Gastroesophageal sphincter (tissue), 4 donors: Measurements from ENCODE around the gene TMEM101. TPM values are rescaled to one million over a fixed set of nuclear protein-coding genes. Genes with fewer than 3 reads are reported as not detected.

Experiments used
- ATAC-seq: fragments of 150-250 bp; one replicate; pipeline ENCODE4 v1.9.1; 2016; ENCODE audit warnings: mild to moderate bottlenecking, moderate library complexity
- H3K27ac ChIP-seq, 4 donors: fragments of 200-600 bp; sonication (generic) in 3 of 4; 1 replicate in 3 of 4; 2 replicates in 1 of 4; pipeline ENCODE4 v1.5.1; 2016 to 2019
- H3K27me3 ChIP-seq: fragments of 200-600 bp; sonication (generic); one replicate; pipeline ENCODE4 v1.5.1; 2019
- H3K36me3 ChIP-seq, 2 donors: fragments of 200-600 bp; sonication (generic); one replicate each; pipeline ENCODE4 v1.5.1; 2019; ENCODE audit warnings: control low read depth in 1 of 2
- H3K4me1 ChIP-seq, 3 donors: fragments of 200-600 bp; sonication (generic); 1 replicate in 2 of 3; 2 replicates in 1 of 3; pipeline ENCODE4 v1.5.1; 2016 to 2019; ENCODE audit warnings: control low read depth in 2 of 3
- H3K4me3 ChIP-seq, 2 donors: fragments of 200-600 bp; sonication (generic); one replicate each; pipeline ENCODE4 v1.5.1; 2019; ENCODE audit warnings: mild to moderate bottlenecking in 1 of 2, moderate library complexity in 1 of 2
- H3K9me3 ChIP-seq, 3 donors: fragments of 200-600 bp; sonication (generic); one replicate each; pipeline ENCODE4 v1.5.1; 2017 to 2019; ENCODE audit warnings: control low read depth in 2 of 3
- EP300 ChIP-seq: sonication (generic); formaldehyde crosslinking; IDR thresholded peaks from one replicate; pipeline ENCODE4 v1.6.1; 2017; ENCODE audit warnings: antibody characterized with exemption, mild to moderate bottlenecking
- POLR2A ChIP-seq, 2 donors: fragments of 450-650 bp; IDR thresholded peaks; one replicate each; pipeline ENCODE4 v1.6.1; 2017; ENCODE audit warnings: antibody characterized with exemption in 2 of 2, mild to moderate bottlenecking in 2 of 2, moderate library complexity in 1 of 2
- POLR2AphosphoS5 ChIP-seq: sonication (generic); formaldehyde crosslinking; IDR thresholded peaks from one replicate; pipeline ENCODE4 v1.6.1; 2017; ENCODE audit warnings: antibody characterized with exemption
- WGBS, 2 donors: methylation state at CpG; one replicate each; pipeline ENCODE4 v1.1.5; 2018; ENCODE audit warnings: low coverage in 1 of 2; 5-methylcytosine and 5-hydroxymethylcytosine counted together
- total RNA-seq, 4 donors: library from RNA; depleted of rRNA; stranded (reverse); fragments of >200 nt; gene quantifications; one replicate each; pipeline ENCODE4 v1.1.0, GENCODE V29; 2016
- TF ChIP-seq, protein P1 (sequence below), 4 experiments: fragments of 200-600 bp in 2 of 4; fragments of 450-650 bp in 2 of 4; sonication (generic) in 1 of 4; IDR thresholded peaks; one replicate each; pipeline ENCODE4 v1.5.1; 2017 to 2019; ENCODE audit warnings: antibody characterized with exemption in 4 of 4, mild to moderate bottlenecking in 2 of 4, moderate library complexity in 2 of 4

TMEM101 gene
- total RNA-seq, 4 donors from 2014 or later = 27.6 to 39.8 (median 33.6) TPM

DNA sequence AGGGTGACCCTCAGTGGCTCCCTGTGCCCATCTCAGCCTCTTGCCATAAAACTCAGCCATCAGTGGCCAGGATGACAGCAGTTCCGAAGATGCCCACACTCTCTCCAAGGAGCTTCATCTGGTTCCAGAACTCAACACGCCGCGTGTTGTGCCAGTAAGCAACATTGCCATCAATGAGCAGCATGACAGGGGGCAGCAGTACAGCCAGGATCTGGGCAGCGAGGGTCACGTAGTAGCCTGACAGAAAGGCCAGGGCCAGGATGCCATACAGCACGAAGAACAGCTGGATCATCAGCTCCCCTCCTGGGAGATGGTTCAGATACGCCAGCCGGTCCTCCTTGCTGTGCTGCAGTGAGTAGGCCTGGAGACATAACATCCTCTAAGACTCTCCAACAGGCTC, 2.9 kb downstream of the TMEM101 start:
- WGBS, 2 donors = 75 to 83% methylated on average over 5 to 7 of the region's 9 CpGs
- no peak overlapping the region for H3K27ac ChIP-seq
- peaks cover 5% of the 10 kb centered on the region for H3K27me3 ChIP-seq
- H3K36me3 ChIP-seq = peaks cover 0 to 36% of the 10 kb centered on the region in 2 donors
- no peaks in the 10 kb centered on the region for H3K9me3 ChIP-seq
- no peak overlapping the region for H3K4me3 ChIP-seq
- TF ChIP-seq EP300 (no peak), POLR2A (IDR thresholded peaks at IDR 0.05) (no peak), POLR2AphosphoS5 (no peak)
- TF ChIP-seq, protein P1, sequence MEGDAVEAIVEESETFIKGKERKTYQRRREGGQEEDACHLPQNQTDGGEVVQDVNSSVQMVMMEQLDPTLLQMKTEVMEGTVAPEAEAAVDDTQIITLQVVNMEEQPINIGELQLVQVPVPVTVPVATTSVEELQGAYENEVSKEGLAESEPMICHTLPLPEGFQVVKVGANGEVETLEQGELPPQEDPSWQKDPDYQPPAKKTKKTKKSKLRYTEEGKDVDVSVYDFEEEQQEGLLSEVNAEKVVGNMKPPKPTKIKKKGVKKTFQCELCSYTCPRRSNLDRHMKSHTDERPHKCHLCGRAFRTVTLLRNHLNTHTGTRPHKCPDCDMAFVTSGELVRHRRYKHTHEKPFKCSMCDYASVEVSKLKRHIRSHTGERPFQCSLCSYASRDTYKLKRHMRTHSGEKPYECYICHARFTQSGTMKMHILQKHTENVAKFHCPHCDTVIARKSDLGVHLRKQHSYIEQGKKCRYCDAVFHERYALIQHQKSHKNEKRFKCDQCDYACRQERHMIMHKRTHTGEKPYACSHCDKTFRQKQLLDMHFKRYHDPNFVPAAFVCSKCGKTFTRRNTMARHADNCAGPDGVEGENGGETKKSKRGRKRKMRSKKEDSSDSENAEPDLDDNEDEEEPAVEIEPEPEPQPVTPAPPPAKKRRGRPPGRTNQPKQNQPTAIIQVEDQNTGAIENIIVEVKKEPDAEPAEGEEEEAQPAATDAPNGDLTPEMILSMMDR (IDR thresholded peaks at IDR 0.05) = no peak
- peaks cover 0 to 42% (median 11%) of the 10 kb centered on the region in 3 donors for H3K4me1 ChIP-seq
- ATAC-seq = no peak

DNA sequence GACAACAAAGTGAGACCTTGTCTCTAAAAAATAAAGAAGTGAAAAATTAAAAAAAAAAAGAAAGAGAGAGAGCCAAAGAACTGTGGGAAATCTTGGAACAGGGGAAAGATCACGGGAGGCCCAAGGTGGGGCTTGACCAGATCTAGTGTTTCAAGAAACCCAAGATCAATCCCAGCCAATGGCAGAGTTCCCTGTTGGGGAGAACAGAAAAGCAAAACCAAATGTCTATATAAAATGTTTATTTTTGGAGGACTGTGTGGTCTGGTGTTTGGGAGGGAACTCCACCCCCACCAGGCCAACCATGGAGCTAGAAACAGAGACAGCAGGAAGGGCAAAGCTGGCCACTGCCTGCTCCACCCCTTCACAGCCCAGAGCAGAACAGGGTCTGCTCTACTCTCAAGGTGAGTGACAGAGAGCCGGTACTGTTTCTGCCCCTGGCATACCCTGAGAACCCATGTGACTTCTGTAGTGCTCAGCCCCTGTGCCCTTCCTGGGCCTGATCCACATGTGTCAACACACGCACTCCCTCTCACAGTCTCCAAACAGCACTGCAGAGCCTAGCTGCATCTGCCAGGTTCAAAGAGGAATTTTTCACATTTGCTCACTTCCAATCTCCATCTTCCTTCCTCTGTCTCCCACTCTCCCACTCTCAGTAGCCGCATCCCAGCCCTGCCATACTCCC, 3.7 kb downstream of the TMEM101 start:
- TF ChIP-seq POLR2AphosphoS5 (no peak), POLR2A (IDR thresholded peaks at IDR 0.05) (no peak), EP300 (no peak)
- TF ChIP-seq, protein P1 (IDR thresholded peaks at IDR 0.05) = no peak
- no peak for ATAC-seq
- H3K4me3 ChIP-seq = no peak overlapping the region
- WGBS, 2 donors = 49 to 76% methylated on average over 2 to 3 of the region's 4 CpGs
- peaks cover 0 to 36% of the 10 kb centered on the region in 2 donors for H3K36me3 ChIP-seq
- H3K4me1 ChIP-seq = peaks cover 0 to 50% (median 13%) of the 10 kb centered on the region in 3 donors
- no peak overlapping the region for H3K27ac ChIP-seq
- H3K27me3 ChIP-seq = peaks cover 12% of the 10 kb centered on the region
- H3K9me3 ChIP-seq = no peaks in the 10 kb centered on the region

DNA sequence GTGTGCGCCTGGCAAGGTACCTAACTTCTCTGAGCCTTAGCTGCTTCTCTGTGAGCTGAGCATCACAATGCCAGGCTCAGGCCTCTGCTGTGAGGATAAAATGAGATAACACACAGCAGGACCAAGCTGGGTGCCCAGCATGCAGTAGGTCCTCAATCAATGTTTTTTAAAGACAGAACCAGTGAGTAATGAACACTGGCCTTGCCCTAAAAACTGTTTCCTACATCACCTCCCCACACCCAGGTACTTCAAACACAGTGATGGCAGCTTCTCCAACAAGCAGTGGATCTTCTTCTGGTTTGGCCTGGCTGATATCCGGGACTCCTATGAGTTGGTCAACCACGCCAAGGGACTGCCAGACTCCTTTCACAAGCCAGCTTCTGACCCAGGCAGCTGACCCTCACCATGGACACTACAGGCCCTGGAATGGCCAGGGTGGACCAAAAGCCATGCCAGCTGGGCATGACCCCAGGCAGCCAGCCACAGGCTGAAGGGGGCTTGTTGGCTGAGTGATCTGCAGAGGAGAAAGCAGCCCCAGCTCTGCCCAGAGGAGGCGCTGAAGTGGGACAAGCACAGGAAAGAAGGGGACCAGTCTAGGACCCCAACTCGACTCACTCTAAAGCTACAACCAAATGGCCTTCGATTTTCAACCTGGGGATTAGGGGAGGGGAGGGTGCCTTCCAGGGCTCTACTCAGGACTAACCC, 6.4 kb downstream of the TMEM101 start:
- TF ChIP-seq POLR2A (IDR thresholded peaks at IDR 0.05) (no peak), EP300 (no peak), POLR2AphosphoS5 (no peak)
- TF ChIP-seq, protein P1 (IDR thresholded peaks at IDR 0.05) = no peak
- no peak for ATAC-seq
- Histone ChIP-seq H3K27ac (no peak overlapping the region), H3K36me3 (peaks cover 0 to 36% of the 10 kb centered on the region in 2 donors), H3K27me3 (peaks cover 40% of the 10 kb centered on the region), H3K4me3 (peak overlapping the region in 1 of 2 donors; percentile 58), H3K9me3 (no peaks in the 10 kb centered on the region), H3K4me1 (peaks cover 0 to 52% (median 28%) of the 10 kb centered on the region in 3 donors)
- 93 to 100% methylated on average over 2 of the region's 6 CpGs for WGBS, 2 donors

DNA sequence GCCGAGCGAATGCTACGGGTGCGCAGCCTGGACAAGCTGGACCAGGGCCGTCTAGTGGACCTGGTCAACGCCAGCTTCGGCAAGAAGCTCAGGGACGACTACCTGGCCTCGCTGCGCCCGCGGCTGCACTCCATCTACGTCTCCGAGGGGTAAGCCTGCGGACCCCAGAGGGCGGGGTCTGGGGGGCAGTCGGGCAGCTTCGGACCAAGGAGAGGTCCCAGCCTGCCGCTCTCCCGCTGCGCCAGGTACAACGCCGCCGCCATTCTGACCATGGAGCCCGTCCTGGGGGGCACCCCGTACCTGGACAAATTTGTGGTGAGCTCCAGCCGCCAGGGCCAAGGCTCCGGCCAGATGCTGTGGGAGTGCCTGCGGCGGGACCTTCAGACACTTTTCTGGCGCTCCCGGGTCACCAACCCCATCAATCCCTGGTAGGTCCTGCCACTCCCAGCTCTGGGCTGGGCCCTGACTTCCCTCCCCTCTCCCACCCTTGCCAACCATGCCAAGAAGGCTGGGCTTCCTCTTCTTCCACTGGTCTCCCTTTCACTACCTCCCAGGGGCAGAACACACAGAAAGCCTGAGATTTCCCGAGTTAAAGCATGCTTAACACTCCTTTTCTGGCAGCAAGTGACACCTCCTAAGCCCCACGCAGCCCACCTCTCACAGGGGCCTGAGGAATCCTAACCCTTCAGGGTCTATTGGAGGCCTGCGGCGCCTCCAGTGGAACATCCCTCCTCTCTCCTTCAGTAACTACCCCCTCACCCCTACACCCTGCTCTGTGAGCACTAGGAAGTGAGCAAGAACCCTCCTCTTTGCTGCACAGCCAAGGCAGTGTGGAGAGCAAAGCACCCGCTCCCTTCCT, 7.2 kb downstream of the TMEM101 start:
- Histone ChIP-seq H3K9me3 (no peaks in the 10 kb centered on the region), H3K4me1 (peaks cover 0 to 44% (median 28%) of the 10 kb centered on the region in 3 donors), H3K36me3 (peaks cover 0 to 31% of the 10 kb centered on the region in 2 donors), H3K27me3 (peaks cover 44% of the 10 kb centered on the region), H3K4me3 (peak overlapping the region; percentile 34 to 58), H3K27ac (peak overlapping the region in 2 of 4 donors; percentile 29 to 72)
- no peak for ATAC-seq
- TF ChIP-seq, protein P1 (IDR thresholded peaks at IDR 0.05) = no peak
- no peak for TF ChIP-seq POLR2A (IDR thresholded peaks at IDR 0.05)
- no peak for TF ChIP-seq EP300
- no peak for TF ChIP-seq POLR2AphosphoS5
- WGBS, 2 donors = 0% methylated on average over 1 to 3 of the region's 37 CpGs
